Measurements from ENCODE around the gene SCAP. TPM values are rescaled to one million over a fixed set of nuclear protein-coding genes. Genes with fewer than 3 reads are reported as not detected.

SCAP gene
- total RNA-seq, 1 donor, result 31.9 TPM

GRCh38 chr3:47407896-47408838 lies 67.6 kb downstream of the SCAP start:
- no peaks in the 10 kb centered on the region for H3K27me3 ChIP-seq (ENCODE audit: insufficient read depth, low read length)
- no peak overlapping the region for H3K4me3 ChIP-seq (ENCODE audit: low read length)
- H3K4me1 ChIP-seq (ENCODE audit: insufficient read depth, low read length), result peaks cover 11% of the 10 kb centered on the region
- no peaks in the 10 kb centered on the region for H3K9me3 ChIP-seq (ENCODE audit: low read depth, low read length)

- no peaks in the 10 kb centered on the region for H3K9me3 ChIP-seq (ENCODE audit: low read depth, low read length)
- no peak overlapping the region for H3K4me3 ChIP-seq (ENCODE audit: low read length)
- H3K27me3 ChIP-seq (ENCODE audit: insufficient read depth, low read length), result no peaks in the 10 kb centered on the region
- H3K4me1 ChIP-seq (ENCODE audit: insufficient read depth, low read length), result peaks cover 11% of the 10 kb centered on the region
These were observed 68.5 kb downstream of the SCAP start for GRCh38 chr3:47407237-47407636.

GRCh38 chr3:47406762-47407149 lies 69.0 kb downstream of the SCAP start:
- no peaks in the 10 kb centered on the region for H3K27me3 ChIP-seq (ENCODE audit: insufficient read depth, low read length)
- H3K9me3 ChIP-seq (ENCODE audit: low read depth, low read length), result no peaks in the 10 kb centered on the region
- no peak overlapping the region for H3K4me3 ChIP-seq (ENCODE audit: low read length)
- peaks cover 11% of the 10 kb centered on the region for H3K4me1 ChIP-seq (ENCODE audit: insufficient read depth, low read length)

- Histone ChIP-seq H3K4me3 (ENCODE audit: low read length) (no peak overlapping the region), H3K9me3 (ENCODE audit: low read depth, low read length) (no peaks in the 10 kb centered on the region), H3K27me3 (ENCODE audit: insufficient read depth, low read length) (no peaks in the 10 kb centered on the region), H3K4me1 (ENCODE audit: insufficient read depth, low read length) (peaks cover 11% of the 10 kb centered on the region)
These were observed 69.7 kb downstream of the SCAP start for GRCh38 chr3:47405820-47406761.

- H3K9me3 ChIP-seq (ENCODE audit: low read depth, low read length), result no peaks in the 10 kb centered on the region
- peaks cover 11% of the 10 kb centered on the region for H3K4me1 ChIP-seq (ENCODE audit: insufficient read depth, low read length)
- H3K27me3 ChIP-seq (ENCODE audit: insufficient read depth, low read length), result no peaks in the 10 kb centered on the region
- H3K4me3 ChIP-seq (ENCODE audit: low read length), result no peak overlapping the region
These were observed 70.6 kb downstream of the SCAP start for GRCh38 chr3:47404955-47405790.

- Histone ChIP-seq H3K9me3 (ENCODE audit: low read depth, low read length) (no peaks in the 10 kb centered on the region), H3K4me3 (ENCODE audit: low read length) (no peak overlapping the region), H3K4me1 (ENCODE audit: insufficient read depth, low read length) (peaks cover 11% of the 10 kb centered on the region), H3K27me3 (ENCODE audit: insufficient read depth, low read length) (no peaks in the 10 kb centered on the region)
These were observed 71.3 kb downstream of the SCAP start for GRCh38 chr3:47404431-47404876.

GRCh38 chr3:47399531-47400270 lies 76.0 kb downstream of the SCAP start:
- Histone ChIP-seq H3K4me1 (ENCODE audit: insufficient read depth, low read length) (no peaks in the 10 kb centered on the region), H3K9me3 (ENCODE audit: low read depth, low read length) (no peaks in the 10 kb centered on the region), H3K4me3 (ENCODE audit: low read length) (no peak overlapping the region), H3K27me3 (ENCODE audit: insufficient read depth, low read length) (no peaks in the 10 kb centered on the region)

GRCh38 chr3:47399016-47399415 lies 76.7 kb downstream of the SCAP start:
- no peaks in the 10 kb centered on the region for H3K27me3 ChIP-seq (ENCODE audit: insufficient read depth, low read length)
- H3K4me3 ChIP-seq (ENCODE audit: low read length), result no peak overlapping the region
- H3K4me1 ChIP-seq (ENCODE audit: insufficient read depth, low read length), result no peaks in the 10 kb centered on the region
- H3K9me3 ChIP-seq (ENCODE audit: low read depth, low read length), result no peaks in the 10 kb centered on the region

- H3K9me3 ChIP-seq (ENCODE audit: low read depth, low read length), result no peaks in the 10 kb centered on the region
These were observed 77.5 kb downstream of the SCAP start for GRCh38 chr3:47398228-47398627.

GRCh38 chr3:47394881-47395280 lies 80.9 kb downstream of the SCAP start:
- Histone ChIP-seq H3K27me3 (ENCODE audit: insufficient read depth, low read length) (no peaks in the 10 kb centered on the region), H3K4me3 (ENCODE audit: low read length) (no peak overlapping the region)

More at GRCh38 chr3:47398228-47398627, 77.5 kb downstream of the SCAP start:
- Histone ChIP-seq H3K4me3 (ENCODE audit: low read length) (no peak overlapping the region), H3K27me3 (ENCODE audit: insufficient read depth, low read length) (no peaks in the 10 kb centered on the region), H3K4me1 (ENCODE audit: insufficient read depth, low read length) (no peaks in the 10 kb centered on the region)

GRCh38 chr3:47394140-47394870 lies 81.4 kb downstream of the SCAP start:
- no peak overlapping the region for H3K4me3 ChIP-seq (ENCODE audit: low read length)
- no peaks in the 10 kb centered on the region for H3K4me1 ChIP-seq (ENCODE audit: insufficient read depth, low read length)
- H3K9me3 ChIP-seq (ENCODE audit: low read depth, low read length), result no peaks in the 10 kb centered on the region
- H3K27me3 ChIP-seq (ENCODE audit: insufficient read depth, low read length), result no peaks in the 10 kb centered on the region

More at GRCh38 chr3:47394881-47395280, 80.9 kb downstream of the SCAP start:
- no peaks in the 10 kb centered on the region for H3K4me1 ChIP-seq (ENCODE audit: insufficient read depth, low read length)
- no peaks in the 10 kb centered on the region for H3K9me3 ChIP-seq (ENCODE audit: low read depth, low read length)

GRCh38 chr3:47392933-47393332 lies 82.8 kb downstream of the SCAP start:
- no peaks in the 10 kb centered on the region for H3K27me3 ChIP-seq (ENCODE audit: insufficient read depth, low read length)
- H3K4me3 ChIP-seq (ENCODE audit: low read length), result no peak overlapping the region
- no peaks in the 10 kb centered on the region for H3K9me3 ChIP-seq (ENCODE audit: low read depth, low read length)
- no peaks in the 10 kb centered on the region for H3K4me1 ChIP-seq (ENCODE audit: insufficient read depth, low read length)

GRCh38 chr3:47385796-47386195 lies 89.9 kb downstream of the SCAP start:
- Histone ChIP-seq H3K9me3 (ENCODE audit: low read depth, low read length) (no peaks in the 10 kb centered on the region), H3K27me3 (ENCODE audit: insufficient read depth, low read length) (no peaks in the 10 kb centered on the region), H3K4me3 (ENCODE audit: low read length) (no peak overlapping the region), H3K4me1 (ENCODE audit: insufficient read depth, low read length) (peaks cover 11% of the 10 kb centered on the region)

Measured in mononuclear cell (primary cell).